ENCODE measurements around the gene APOB. TPM values are rescaled to one million over a fixed set of nuclear protein-coding genes. Genes with fewer than 3 reads are reported as not detected.

APOB gene
- total RNA-seq, 1 experiment from 2014 or later: 234 TPM

- Histone ChIP-seq H3K36me3 (ENCODE audit: control insufficient read depth, insufficient read depth, low read length) (peaks cover 8% of the 10 kb centered on the region), H3K27me3 (replicated peaks; ENCODE audit: control insufficient read depth, insufficient read depth, low read length) (no peaks in the 10 kb centered on the region), H3K4me1 (no peaks in the 10 kb centered on the region), H3K4me3 (ENCODE audit: low read depth, low read length) (no peak overlapping the region), H3K9me3 (peaks cover 20% of the 10 kb centered on the region)
- peaks cover 36% of the 10 kb centered on the region for H3K9me3 Mint-ChIP-seq (ENCODE audit: unreplicated experiment)
- POLR2A ChIA-PET: interaction anchor here (0.6 kb wide), 1 partner anchor 42 kb away, joined by 3 read pairs; no protein-coding TSS in a partner anchor
- intact Hi-C loops (cut with micrococcal nuclease; ENCODE audit: unreplicated experiment): no loop called here
- H3K36me3 Mint-ChIP-seq (ENCODE audit: insufficient read depth, unreplicated experiment): peaks cover 74% of the 10 kb centered on the region
- no peak overlapping the region for H3K4me3 Mint-ChIP-seq (ENCODE audit: unreplicated experiment)
- H3K27me3 Mint-ChIP-seq (ENCODE audit: insufficient read depth, unreplicated experiment): no peaks in the 10 kb centered on the region
- H3K4me1 Mint-ChIP-seq (ENCODE audit: low read depth, unreplicated experiment): no peaks in the 10 kb centered on the region
- H3K27ac Mint-ChIP-seq (ENCODE audit: unreplicated experiment): no peak overlapping the region
- CTCF ChIA-PET: no interaction called here
- no peak for TF ChIP-seq CTCF (IDR thresholded peaks at IDR 0.05; ENCODE audit: insufficient read depth in 1 of 2, low read depth in 1 of 2, low read length in 1 of 2, severe bottlenecking in 1 of 2, unreplicated experiment in 1 of 2)
- BruUV-seq (replicated peaks): no TSS peak
- no peak for DNase-seq
Observed at GRCh38 chr2:21005111-21005699, 38.7 kb downstream of the APOB start.

GRCh38 chr2:21004181-21004572, 39.7 kb downstream of the APOB start:
- H3K9me3 Mint-ChIP-seq (ENCODE audit: unreplicated experiment): peaks cover 36% of the 10 kb centered on the region
- no peak overlapping the region for H3K4me3 Mint-ChIP-seq (ENCODE audit: unreplicated experiment)
- Histone ChIP-seq H3K9me3 (peaks cover 12% of the 10 kb centered on the region; the same call in 1 of the 2 replicates), H3K4me1 (no peaks in the 10 kb centered on the region), H3K27me3 (replicated peaks; ENCODE audit: control insufficient read depth, insufficient read depth, low read length) (no peaks in the 10 kb centered on the region), H3K36me3 (ENCODE audit: control insufficient read depth, insufficient read depth, low read length) (peaks cover 8% of the 10 kb centered on the region), H3K4me3 (ENCODE audit: low read depth, low read length) (no peak overlapping the region)
- intact Hi-C loops (cut with micrococcal nuclease; ENCODE audit: unreplicated experiment): no loop called here
- H3K4me1 Mint-ChIP-seq (ENCODE audit: low read depth, unreplicated experiment): no peaks in the 10 kb centered on the region
- H3K27ac Mint-ChIP-seq (ENCODE audit: unreplicated experiment): no peak overlapping the region
- DNase-seq: no peak
- H3K27me3 Mint-ChIP-seq (ENCODE audit: insufficient read depth, unreplicated experiment): no peaks in the 10 kb centered on the region
- ChIA-PET CTCF (no interaction called here), POLR2A (no interaction called here)
- TF ChIP-seq CTCF (IDR thresholded peaks at IDR 0.05; ENCODE audit: insufficient read depth in 1 of 2, low read depth in 1 of 2, low read length in 1 of 2, severe bottlenecking in 1 of 2, unreplicated experiment in 1 of 2): no peak
- H3K36me3 Mint-ChIP-seq (ENCODE audit: insufficient read depth, unreplicated experiment): peaks cover 74% of the 10 kb centered on the region
- no TSS peak for BruUV-seq (replicated peaks)

- ChIA-PET POLR2A (no interaction called here), CTCF (interaction anchor here (0.6 kb wide), 1 partner anchor 22 kb away, joined by 3 read pairs; no protein-coding TSS in a partner anchor)
- no peak overlapping the region for H3K27ac Mint-ChIP-seq (ENCODE audit: unreplicated experiment)
- H3K4me3 ChIP-seq (ENCODE audit: low read depth, low read length): no peak overlapping the region
- H3K4me1 Mint-ChIP-seq (ENCODE audit: low read depth, unreplicated experiment): no peaks in the 10 kb centered on the region
- no TSS peak for BruUV-seq (replicated peaks)
- no peaks in the 10 kb centered on the region for H3K4me1 ChIP-seq
- peaks cover 8% of the 10 kb centered on the region; the same call in 1 of the 2 replicates for H3K9me3 ChIP-seq
- no peaks in the 10 kb centered on the region for H3K27me3 Mint-ChIP-seq (ENCODE audit: insufficient read depth, unreplicated experiment)
- no peak for DNase-seq
- H3K36me3 Mint-ChIP-seq (ENCODE audit: insufficient read depth, unreplicated experiment): peaks cover 71% of the 10 kb centered on the region
- peaks cover 34% of the 10 kb centered on the region for H3K9me3 Mint-ChIP-seq (ENCODE audit: unreplicated experiment)
- no peak for TF ChIP-seq CTCF (IDR thresholded peaks at IDR 0.05; ENCODE audit: insufficient read depth in 1 of 2, low read depth in 1 of 2, low read length in 1 of 2, severe bottlenecking in 1 of 2, unreplicated experiment in 1 of 2)
- intact Hi-C loops (cut with micrococcal nuclease; ENCODE audit: unreplicated experiment): no loop called here
- no peaks in the 10 kb centered on the region for H3K27me3 ChIP-seq (replicated peaks; ENCODE audit: control insufficient read depth, insufficient read depth, low read length)
- peaks cover 5% of the 10 kb centered on the region for H3K36me3 ChIP-seq (ENCODE audit: control insufficient read depth, insufficient read depth, low read length)
- H3K4me3 Mint-ChIP-seq (ENCODE audit: unreplicated experiment): no peak overlapping the region
Observed at GRCh38 chr2:21003572-21004180, 40.2 kb downstream of the APOB start.

All from Caco-2 (cell line).